PC-3 (cell line): ENCODE results near the gene CCNF. TPM values are rescaled to one million over a fixed set of nuclear protein-coding genes. Genes with fewer than 3 reads are reported as not detected.

Source experiments
- ATAC-seq: fragments of 200-7000 bp; cut with Tn5 transposase; 2 replicates; pipeline ENCODE4 v1.9.1; 2020; ENCODE audit warnings: mild to moderate bottlenecking, moderate library complexity
- BruUV-seq: library from RNA; stranded (reverse); fragments of 400-500 nt; replicated peaks from 2 replicates; lab custom pipeline; 2021; lab: Mats Ljungman, UMichigan
- CTCF ChIA-PET: fragments of 300-600 bp; sonication (Branson Sonifier 250); formaldehyde crosslinking; loops from one replicate; lab custom pipeline; 2022; ENCODE audit warnings: antibody characterized with exemption; lab: Charles Lee
- POLR2A ChIA-PET: fragments of 300-600 bp; sonication (Branson Sonifier 250); formaldehyde crosslinking; loops from one replicate; lab custom pipeline; 2022; ENCODE audit warnings: antibody characterized with exemption; ENCODE audit not compliant: unreplicated experiment; lab: Charles Lee
- DNase-seq: peaks from one replicate; pipeline ENCODE4 v3.0.0-alpha.2; 2015
- H2AFZ ChIP-seq: fragments of 300-600 bp; sonication (generic); 2 replicates; pipeline ENCODE4 v1.6.0; 2016; ENCODE audit warnings: antibody characterized with exemption, low read length
- H3F3A ChIP-seq: fragments of 300-600 bp; sonication (generic); one replicate; pipeline ENCODE4 v1.6.0; 2017; ENCODE audit warnings: antibody characterized with exemption, low read length, control low read depth, mild to moderate bottlenecking; ENCODE audit not compliant: unreplicated experiment
- H3K27ac ChIP-seq: fragments of 300-600 bp; sonication (generic); 2 replicates; pipeline ENCODE4 v1.5.1; 2016; ENCODE audit warnings: mild to moderate bottlenecking, low read length
- H3K27me3 ChIP-seq: fragments of 300-600 bp; sonication (generic); 2 replicates; pipeline ENCODE4 v1.6.1; 2016; ENCODE audit warnings: low read length, mixed read lengths
- H3K36me3 ChIP-seq: fragments of 300-600 bp; sonication (generic); 2 replicates; pipeline ENCODE4 v1.6.1; 2016; ENCODE audit warnings: low read depth, mixed run types, low read length, mixed read lengths
- H3K4me1 ChIP-seq: fragments of 300-600 bp; sonication (generic); 2 replicates; pipeline ENCODE4 v1.5.1; 2016; ENCODE audit warnings: low read length; ENCODE audit not compliant: insufficient read depth
- H3K4me2 ChIP-seq: fragments of 300-600 bp; sonication (generic); 2 replicates; pipeline ENCODE4 v1.6.0; 2016; ENCODE audit warnings: low read length
- H3K4me3 ChIP-seq: fragments of 300-600 bp; sonication (generic); 2 replicates; pipeline ENCODE4 v1.5.1; 2016; ENCODE audit warnings: mild to moderate bottlenecking, low read length, mixed read lengths
- H3K79me2 ChIP-seq: fragments of 300-600 bp; sonication (generic); 2 replicates; pipeline ENCODE4 v1.6.1; 2017; ENCODE audit warnings: low read length, mixed read lengths
- H3K9ac ChIP-seq: fragments of 300-600 bp; sonication (generic); 2 replicates; pipeline ENCODE4 v1.6.0; 2016; ENCODE audit warnings: mild to moderate bottlenecking, low read length
- H3K9me2 ChIP-seq: fragments of 300-600 bp; sonication (generic); replicated peaks from 2 replicates; pipeline ENCODE4 v1.6.1; 2016; ENCODE audit warnings: mixed run types, low read length, mixed read lengths
- H3K9me3 ChIP-seq: fragments of 300-600 bp; sonication (generic); 2 replicates; pipeline ENCODE4 v1.6.1; 2016; ENCODE audit warnings: low read length, mixed read lengths
- H4K20me1 ChIP-seq: fragments of 300-600 bp; sonication (generic); 2 replicates; pipeline ENCODE4 v1.6.1; 2016; ENCODE audit warnings: low read length, mixed read lengths
- CTCF ChIP-seq: fragments of 300-600 bp; sonication (generic); conservative IDR thresholded peaks from 2 replicates; pipeline ENCODE4 v1.5.1; 2017; ENCODE audit warnings: antibody characterized with exemption, low read depth, mild to moderate bottlenecking, low read length
- EZH2 ChIP-seq: fragments of 300-600 bp; sonication (generic); IDR thresholded peaks from one replicate; pipeline ENCODE4 v1.6.1; 2017; ENCODE audit warnings: antibody characterized with exemption, mild to moderate bottlenecking, low read length; ENCODE audit not compliant: unreplicated experiment
- EZH2phosphoT487 ChIP-seq: fragments of 300-600 bp; sonication (generic); IDR thresholded peaks from 2 replicates; pipeline ENCODE4 v1.6.1; 2018; ENCODE audit warnings: mild to moderate bottlenecking, antibody characterized with exemption, low read length, borderline replicate concordance
- intact Hi-C: fragments of 100-400 bp; cut with micrococcal nuclease; formaldehyde crosslinking; loops from 2 replicates; pipeline ENCODE4 v1.9.0; 2023
- total RNA-seq: library from RNA; depleted of rRNA; stranded (reverse); fragments of >200 nt; gene quantifications from 2 replicates; pipeline ENCODE4 v1.2.3, GENCODE V29; 2014

The CCNF gene
- total RNA-seq, 1 experiment from 2014 or later: 26.8 TPM

DNA sequence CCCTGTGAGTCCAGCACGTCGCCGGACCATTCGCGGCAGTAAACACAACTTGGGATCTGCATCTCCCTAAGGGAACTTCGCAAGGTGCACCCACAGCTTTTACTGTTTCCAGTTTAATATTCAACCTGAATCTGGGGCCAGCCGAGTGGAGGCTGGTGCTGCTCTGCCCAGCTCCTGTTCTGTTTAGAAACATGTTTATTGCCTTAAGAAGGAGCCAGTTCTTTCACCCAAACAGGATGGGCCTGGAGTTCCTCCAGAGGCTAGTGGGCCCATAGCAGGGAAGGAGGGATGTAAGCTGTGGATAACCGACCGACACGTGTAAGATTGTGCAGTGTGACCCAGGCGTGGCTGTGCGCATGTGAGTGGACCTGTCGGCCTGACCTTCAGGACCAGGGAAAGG is 63.0 kb downstream of the CCNF start:
- CTCF ChIA-PET: no interaction called here
- no peak overlapping the region for H2AFZ ChIP-seq
- H3K9me3 ChIP-seq: no peaks in the 10 kb centered on the region
- no peaks in the 10 kb centered on the region for H3K79me2 ChIP-seq
- H3K9ac ChIP-seq: no peak overlapping the region
- no peak for ATAC-seq
- no peaks in the 10 kb centered on the region for H3K4me1 ChIP-seq
- H3K9me2 ChIP-seq: no peaks in the 10 kb centered on the region
- POLR2A ChIA-PET: no interaction called here
- no peak for TF ChIP-seq EZH2phosphoT487
- no peak for TF ChIP-seq EZH2
- TF ChIP-seq CTCF: no peak
- DNase-seq: no peak
- H3K4me3 ChIP-seq: no peak overlapping the region
- intact Hi-C loops: no loop called here
- H3K4me2 ChIP-seq: no peak overlapping the region
- H3F3A ChIP-seq: no peaks in the 10 kb centered on the region
- no peaks in the 10 kb centered on the region for H3K36me3 ChIP-seq
- no peaks in the 10 kb centered on the region for H4K20me1 ChIP-seq
- BruUV-seq: no TSS peak
- H3K27ac ChIP-seq: no peak overlapping the region
- no peaks in the 10 kb centered on the region for H3K27me3 ChIP-seq

DNA sequence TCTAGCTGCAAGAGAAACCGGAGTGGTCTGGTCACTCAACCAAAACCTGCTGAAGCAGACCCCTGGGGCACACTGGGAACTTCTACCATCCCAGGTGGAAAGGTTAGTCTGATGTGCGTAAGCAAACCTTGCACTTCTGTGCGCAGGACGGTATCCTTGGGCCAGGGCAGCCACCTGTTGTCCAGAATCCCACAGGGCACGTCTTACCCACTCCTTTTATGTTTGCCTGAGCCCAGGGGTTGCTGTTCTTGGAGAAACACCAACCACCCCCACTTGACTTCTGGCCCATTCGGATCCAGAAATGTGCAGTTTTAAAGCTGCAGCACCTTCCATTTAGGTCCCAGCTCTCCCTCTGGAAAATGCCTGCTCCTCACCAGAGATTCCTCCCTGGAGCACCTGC is 64.4 kb downstream of the CCNF start:
- Histone ChIP-seq H3K36me3 (no peaks in the 10 kb centered on the region), H3K27ac (no peak overlapping the region), H3K9me3 (no peaks in the 10 kb centered on the region), H3K27me3 (no peaks in the 10 kb centered on the region), H3K4me1 (no peaks in the 10 kb centered on the region), H3F3A (no peaks in the 10 kb centered on the region), H3K9me2 (no peaks in the 10 kb centered on the region), H4K20me1 (no peaks in the 10 kb centered on the region), H3K79me2 (no peaks in the 10 kb centered on the region), H3K4me3 (no peak overlapping the region), H2AFZ (no peak overlapping the region), H3K4me2 (no peak overlapping the region), H3K9ac (no peak overlapping the region)
- ChIA-PET POLR2A (no interaction called here), CTCF (no interaction called here)
- DNase-seq (no peak), ATAC-seq (no peak)
- no TSS peak for BruUV-seq
- intact Hi-C loops: no loop called here
- no peak for TF ChIP-seq EZH2
- TF ChIP-seq EZH2phosphoT487: no peak
- no peak for TF ChIP-seq CTCF

DNA sequence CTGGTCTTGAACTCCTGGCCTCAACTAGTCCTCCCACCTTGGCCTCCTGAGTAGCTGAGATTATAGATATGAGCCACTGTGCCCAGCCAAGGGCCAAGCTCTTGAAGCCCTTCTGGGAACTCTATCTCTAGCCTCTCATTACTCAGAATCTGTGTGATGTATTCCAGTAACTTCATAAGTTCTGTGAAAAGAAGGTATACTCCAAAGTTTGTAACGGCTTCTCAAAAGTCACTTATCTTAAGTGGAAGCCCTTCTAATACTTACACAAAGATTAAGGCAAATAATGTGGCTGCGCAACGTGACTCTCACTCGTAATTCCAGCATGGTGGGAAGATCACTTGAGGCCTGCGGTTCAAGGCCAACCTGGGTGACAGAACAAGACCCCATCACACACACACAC is 65.4 kb downstream of the CCNF start:
- ChIA-PET CTCF (no interaction called here), POLR2A (no interaction called here)
- ATAC-seq (no peak), DNase-seq (no peak)
- Histone ChIP-seq H3K4me1 (no peaks in the 10 kb centered on the region), H3K27ac (no peak overlapping the region), H2AFZ (no peak overlapping the region), H4K20me1 (no peaks in the 10 kb centered on the region), H3K9me2 (no peaks in the 10 kb centered on the region), H3K36me3 (no peaks in the 10 kb centered on the region), H3F3A (no peaks in the 10 kb centered on the region), H3K4me3 (no peak overlapping the region), H3K79me2 (no peaks in the 10 kb centered on the region), H3K27me3 (no peaks in the 10 kb centered on the region), H3K4me2 (no peak overlapping the region), H3K9me3 (no peaks in the 10 kb centered on the region), H3K9ac (no peak overlapping the region)
- BruUV-seq: no TSS peak
- no peak for TF ChIP-seq EZH2
- TF ChIP-seq CTCF: no peak
- TF ChIP-seq EZH2phosphoT487: no peak
- intact Hi-C loops: no loop called here
